Mesenchymal stem cell (in vitro differentiated cells and primary cell): ENCODE data around the gene RAP1GDS1.

Experiments used
- DNase-seq: peaks from one replicate; pipeline ENCODE4 v3.0.0-alpha.2; 2013
- H2AFZ ChIP-seq: one replicate; pipeline ENCODE4 v1.6.1; 2013; ENCODE audit warnings: low read depth, mild to moderate bottlenecking, control low read depth, inconsistent platforms, low read length, moderate library complexity
- H2AK5ac ChIP-seq: 2 replicates; pipeline ENCODE4 v1.6.1; 2013; ENCODE audit warnings: low read length, moderate library complexity, mild to moderate bottlenecking, inconsistent platforms; ENCODE audit not compliant: severe bottlenecking
- H2BK120ac ChIP-seq: one replicate; pipeline ENCODE4 v1.6.1; 2013; ENCODE audit warnings: low read depth, mild to moderate bottlenecking, inconsistent platforms, low read length, moderate library complexity
- H2BK12ac ChIP-seq, 2 experiments: one replicate each; pipeline ENCODE4 v1.6.1; 2013; ENCODE audit warnings: inconsistent platforms in 2 of 2, low read length in 2 of 2, mild to moderate bottlenecking in 2 of 2, moderate library complexity in 2 of 2, control low read depth in 1 of 2
- H2BK15ac ChIP-seq: one replicate; pipeline ENCODE4 v1.6.1; 2013; ENCODE audit warnings: mild to moderate bottlenecking, low read depth, inconsistent platforms; ENCODE audit not compliant: poor library complexity, severe bottlenecking
- H2BK5ac ChIP-seq: 2 replicates; pipeline ENCODE4 v1.6.1; 2013; ENCODE audit warnings: low read depth, mild to moderate bottlenecking, low read length, control low read depth, inconsistent platforms; ENCODE audit not compliant: poor library complexity, severe bottlenecking
- H3K14ac ChIP-seq, 2 experiments: one replicate each; pipeline ENCODE4 v1.6.1; 2013; ENCODE audit warnings: inconsistent platforms in 2 of 2, low read length in 2 of 2, control low read depth in 1 of 2, mild to moderate bottlenecking in 1 of 2, moderate library complexity in 1 of 2
- H3K18ac ChIP-seq, 2 experiments: one replicate each; pipeline ENCODE4 v1.6.1; 2013; ENCODE audit warnings: inconsistent platforms in 2 of 2, low read length in 2 of 2, control low read depth in 1 of 2, low read depth in 1 of 2, mild to moderate bottlenecking in 1 of 2
- H3K23ac ChIP-seq, 2 experiments: one replicate each; pipeline ENCODE4 v1.6.1; 2013; ENCODE audit warnings: inconsistent platforms in 2 of 2, low read length in 2 of 2, mild to moderate bottlenecking in 2 of 2, moderate library complexity in 2 of 2, control low read depth in 1 of 2
- H3K27ac ChIP-seq: 2 replicates; pipeline ENCODE4 v1.5.1; 2013; ENCODE audit warnings: mild to moderate bottlenecking, moderate library complexity, low read length, control low read depth, inconsistent platforms; ENCODE audit not compliant: poor library complexity, severe bottlenecking
- H3K27me3 ChIP-seq, 2 experiments: 2 replicates each; pipeline versions ENCODE4 v1.6.1 to v1.7.0; 2013; ENCODE audit warnings: low read length in 2 of 2, mild to moderate bottlenecking in 2 of 2, moderate library complexity in 2 of 2, control low read depth in 1 of 2, inconsistent platforms in 1 of 2; ENCODE audit not compliant: control insufficient read depth in 1 of 2, insufficient read depth in 1 of 2
- H3K36me3 ChIP-seq, 2 experiments: 2 replicates each; pipeline versions ENCODE4 v1.6.1 to v1.7.0; 2013; ENCODE audit warnings: low read length in 2 of 2, control low read depth in 1 of 2, inconsistent platforms in 1 of 2, low read depth in 1 of 2, mild to moderate bottlenecking in 1 of 2; ENCODE audit not compliant: insufficient read depth in 2 of 2, control insufficient read depth in 1 of 2
- H3K4ac ChIP-seq, 2 experiments: one replicate each; pipeline ENCODE4 v1.6.1; 2013; ENCODE audit warnings: inconsistent platforms in 2 of 2, low read length in 2 of 2, mild to moderate bottlenecking in 2 of 2, moderate library complexity in 2 of 2, control low read depth in 1 of 2, low read depth in 1 of 2
- H3K4me1 ChIP-seq: 2 replicates; pipeline ENCODE4 v1.6.1; 2013; ENCODE audit warnings: low read depth, low read length, control low read depth; ENCODE audit not compliant: control insufficient read depth, insufficient read depth
- H3K4me2 ChIP-seq: 2 replicates; pipeline ENCODE4 v1.6.1; 2013; ENCODE audit warnings: low read length, mild to moderate bottlenecking, inconsistent platforms; ENCODE audit not compliant: poor library complexity, severe bottlenecking
- H3K4me3 ChIP-seq, 2 experiments: 2 replicates each; pipeline versions ENCODE4 v1.5.1 to v1.7.0; 2013; ENCODE audit warnings: low read length in 2 of 2, mild to moderate bottlenecking in 2 of 2, control low read depth in 1 of 2, low read depth in 1 of 2; ENCODE audit not compliant: insufficient read depth in 1 of 2
- H3K79me1 ChIP-seq: replicated peaks from 2 replicates; pipeline ENCODE4 v1.6.1; 2013; ENCODE audit warnings: mild to moderate bottlenecking, control low read depth, low read length, inconsistent platforms; ENCODE audit not compliant: poor library complexity, severe bottlenecking
- H3K9ac ChIP-seq: 2 replicates; pipeline ENCODE4 v1.7.0; 2013; ENCODE audit warnings: mild to moderate bottlenecking, low read length, moderate library complexity
- H3K9me3 ChIP-seq: 2 replicates; pipeline ENCODE4 v1.7.0; 2013; ENCODE audit warnings: mild to moderate bottlenecking, low read length; ENCODE audit not compliant: control insufficient read depth
- H4K8ac ChIP-seq: one replicate; pipeline ENCODE4 v1.6.1; 2013; ENCODE audit warnings: inconsistent platforms, mild to moderate bottlenecking, low read length, moderate library complexity
- H4K91ac ChIP-seq: one replicate; pipeline ENCODE4 v1.6.1; 2013; ENCODE audit warnings: mild to moderate bottlenecking, low read length, inconsistent platforms
- WGBS: methylation state at CpG from one replicate; pipeline ENCODE4 v1.1.7; 2013; ENCODE audit warnings: mixed read lengths; 5-methylcytosine and 5-hydroxymethylcytosine counted together

The RAP1GDS1 gene

GRCh38 chr4:98293104-98293887 lies 32.1 kb downstream of the RAP1GDS1 start:
- Histone ChIP-seq H4K8ac (no peak overlapping the region), H2BK12ac (no peak overlapping the region), H3K9me3 (no peaks in the 10 kb centered on the region), H2BK5ac (no peak overlapping the region), H3K4me2 (no peak overlapping the region), H3K4me1 (no peaks in the 10 kb centered on the region), H3K27me3 (no peaks in the 10 kb centered on the region), H3K23ac (no peak overlapping the region), H3K14ac (no peak overlapping the region), H2AK5ac (no peak overlapping the region), H3K9ac (no peak overlapping the region), H2BK15ac (no peak overlapping the region), H3K79me1 (peaks cover 9% of the 10 kb centered on the region), H2BK120ac (no peak overlapping the region), H3K36me3 (peaks cover 0 to 41% of the 10 kb centered on the region in 2 experiments), H3K4ac (no peak overlapping the region), H4K91ac (no peak overlapping the region), H3K4me3 (no peak overlapping the region), H3K27ac (no peak overlapping the region), H3K18ac (no peak overlapping the region), H2AFZ (no peak overlapping the region)
- no peak for DNase-seq
- 94% methylated on average over 3 of the region's 4 CpGs for WGBS

GRCh38 chr4:98298022-98298421 lies 36.8 kb downstream of the RAP1GDS1 start:
- H3K4me2 ChIP-seq: no peak overlapping the region
- no peak overlapping the region for H3K9ac ChIP-seq
- no peak overlapping the region for H2BK12ac ChIP-seq
- H2AK5ac ChIP-seq: no peak overlapping the region
- H4K8ac ChIP-seq: no peak overlapping the region
- H3K9me3 ChIP-seq: peaks cover 13% of the 10 kb centered on the region
- H3K14ac ChIP-seq: no peak overlapping the region
- DNase-seq: no peak
- H2BK120ac ChIP-seq: no peak overlapping the region
- no peak overlapping the region for H2AFZ ChIP-seq
- H3K4me1 ChIP-seq: no peaks in the 10 kb centered on the region
- 100% methylated on average over 2 of the region's 2 CpGs for WGBS
- H3K4me3 ChIP-seq: no peak overlapping the region
- H3K18ac ChIP-seq: no peak overlapping the region
- no peaks in the 10 kb centered on the region for H3K27me3 ChIP-seq
- H3K79me1 ChIP-seq: peaks cover 11% of the 10 kb centered on the region
- no peak overlapping the region for H2BK15ac ChIP-seq
- H3K4ac ChIP-seq: no peak overlapping the region
- H4K91ac ChIP-seq: no peak overlapping the region
- H3K27ac ChIP-seq: no peak overlapping the region
- no peak overlapping the region for H3K23ac ChIP-seq
- H3K36me3 ChIP-seq: peaks cover 0 to 41% of the 10 kb centered on the region in 2 experiments
- no peak overlapping the region for H2BK5ac ChIP-seq

GRCh38 chr4:98300706-98301105 lies 39.5 kb downstream of the RAP1GDS1 start:
- no peak overlapping the region for H3K4me2 ChIP-seq
- H3K23ac ChIP-seq: no peak overlapping the region
- no peak overlapping the region for H3K14ac ChIP-seq
- no peaks in the 10 kb centered on the region for H3K4me1 ChIP-seq
- H3K9ac ChIP-seq: no peak overlapping the region
- no peak overlapping the region for H2BK5ac ChIP-seq
- H3K79me1 ChIP-seq: peaks cover 11% of the 10 kb centered on the region
- no peak for DNase-seq
- no peak overlapping the region for H4K91ac ChIP-seq
- no peak overlapping the region for H2BK12ac ChIP-seq
- no peak overlapping the region for H2AK5ac ChIP-seq
- H2AFZ ChIP-seq: no peak overlapping the region
- no peak overlapping the region for H3K27ac ChIP-seq
- H2BK120ac ChIP-seq: no peak overlapping the region
- no peak overlapping the region for H3K4ac ChIP-seq
- H2BK15ac ChIP-seq: no peak overlapping the region
- no peak overlapping the region for H4K8ac ChIP-seq
- H3K36me3 ChIP-seq: peaks cover 0 to 17% of the 10 kb centered on the region in 2 experiments
- no peaks in the 10 kb centered on the region for H3K27me3 ChIP-seq
- peaks cover 18% of the 10 kb centered on the region for H3K9me3 ChIP-seq
- H3K18ac ChIP-seq: no peak overlapping the region
- no peak overlapping the region for H3K4me3 ChIP-seq

GRCh38 chr4:98305576-98305975 lies 44.4 kb downstream of the RAP1GDS1 start:
- Histone ChIP-seq H3K4me1 (peaks cover 1% of the 10 kb centered on the region), H3K23ac (no peak overlapping the region), H4K91ac (no peak overlapping the region), H3K9ac (no peak overlapping the region), H2AK5ac (no peak overlapping the region), H3K27me3 (no peaks in the 10 kb centered on the region), H4K8ac (no peak overlapping the region), H2AFZ (no peak overlapping the region), H3K4me2 (no peak overlapping the region), H3K14ac (no peak overlapping the region), H3K36me3 (no peaks in the 10 kb centered on the region), H2BK5ac (no peak overlapping the region), H3K79me1 (peaks cover 6% of the 10 kb centered on the region), H3K4me3 (no peak overlapping the region), H2BK120ac (no peak overlapping the region), H2BK15ac (no peak overlapping the region), H3K9me3 (peaks cover 18% of the 10 kb centered on the region), H3K18ac (no peak overlapping the region), H3K4ac (no peak overlapping the region), H2BK12ac (no peak overlapping the region), H3K27ac (no peak overlapping the region)
- no peak for DNase-seq
- 100% methylated on average over 1 of the region's 1 CpG for WGBS
